ELF-1 (cell line): Measurements from ENCODE around the gene MMP17.

Experiments
- DNase-seq: peaks from one replicate; pipeline ENCODE4 v3.0.0-alpha.2; 2016; ENCODE audit warnings: low read depth, low spot score

Gene MMP17

DNA sequence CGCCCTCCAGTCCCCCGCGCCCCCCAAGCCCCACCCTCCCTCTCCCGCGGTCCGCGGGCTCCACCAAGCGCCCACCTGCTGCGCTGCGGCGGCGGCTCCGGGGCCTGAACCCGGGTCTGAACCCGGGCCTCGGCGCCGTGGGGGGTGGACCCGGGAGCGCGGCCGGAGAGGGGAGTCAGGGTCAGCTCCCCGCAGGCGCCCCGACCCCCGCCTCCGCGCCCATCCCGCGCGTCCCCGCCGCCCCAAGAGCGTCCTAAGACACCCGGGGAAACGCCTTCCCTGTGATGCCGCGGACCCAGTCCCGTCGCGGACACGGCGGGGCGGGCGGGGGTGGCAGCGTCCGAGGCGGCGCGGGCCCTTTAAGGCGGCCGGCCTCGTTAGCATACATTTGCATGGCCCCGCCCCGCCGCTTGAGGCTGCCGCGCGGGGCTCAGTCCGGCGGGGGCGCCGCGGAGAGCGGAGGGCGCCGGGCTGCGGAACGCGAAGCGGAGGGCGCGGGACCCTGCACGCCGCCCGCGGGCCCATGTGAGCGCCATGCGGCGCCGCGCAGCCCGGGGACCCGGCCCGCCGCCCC, at the start of gene MMP17:
MMP17 (plus strand) TSS at position 433 of the 574 bp plus-strand sequence; CDS start at position 535, 102 bp downstream.
- peak; percentile 64 for DNase-seq

DNA sequence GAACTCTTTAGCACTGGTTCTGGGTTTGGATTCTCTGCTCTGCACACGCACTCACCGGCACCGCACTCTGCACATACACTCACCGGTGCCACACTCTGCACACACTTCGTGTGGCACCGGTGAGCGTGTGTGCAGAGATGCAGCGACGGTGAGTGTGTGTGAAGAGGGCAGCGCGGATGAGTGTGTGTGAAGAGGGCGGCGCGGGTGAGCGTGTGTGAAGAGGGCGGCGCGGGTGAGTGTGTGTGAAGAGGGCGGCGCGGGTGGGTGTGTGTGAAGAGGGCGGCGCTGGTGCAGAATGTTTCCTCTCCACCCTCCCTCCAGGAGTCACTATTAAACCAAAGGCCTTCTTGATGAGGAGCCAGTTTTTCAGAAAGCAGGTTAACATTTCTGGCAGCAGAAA, 49.2 kb upstream of the MMP17 start:
- no peak for DNase-seq

GRCh38 chr12:131782061-131782460, 46.1 kb upstream of the MMP17 start:
- DNase-seq, result no peak

- DNase-seq, result peak; percentile 78
Measured at GRCh38 chr12:131783915-131784541, 44.2 kb upstream of the MMP17 start.

- DNase-seq, result no peak
Measured at GRCh38 chr12:131784909-131785762, 43.1 kb upstream of the MMP17 start.

DNA sequence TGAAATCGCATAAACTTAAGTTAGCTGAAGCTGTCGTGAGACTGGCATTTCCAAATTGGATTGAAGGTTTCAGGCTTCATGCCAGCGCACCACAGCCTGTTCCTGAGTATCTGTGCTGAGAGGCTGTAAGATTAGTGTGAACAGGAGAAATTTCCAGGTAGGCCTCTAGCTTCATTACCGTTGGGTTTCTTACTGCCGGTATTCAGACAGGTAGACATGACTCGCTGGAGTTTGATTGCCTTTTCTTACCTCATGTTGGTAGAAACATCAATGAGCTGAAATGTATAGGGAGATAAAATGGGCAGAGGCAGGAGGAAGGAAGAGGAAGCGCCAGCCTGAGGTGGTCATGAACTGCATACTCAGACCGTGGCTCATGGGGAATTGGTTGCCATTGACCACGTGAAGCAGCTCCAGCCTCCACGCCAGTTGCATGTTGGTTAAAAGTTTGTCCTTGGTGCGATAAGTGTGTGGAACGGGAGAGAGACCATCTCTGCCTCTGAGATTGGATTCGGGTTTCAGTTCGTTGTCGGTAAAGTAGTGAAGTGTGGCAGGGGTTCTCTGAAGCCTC, 42.3 kb upstream of the MMP17 start:
- DNase-seq, result no peak

GRCh38 chr12:131786331-131786730, 41.9 kb upstream of the MMP17 start:
- no peak for DNase-seq

DNA sequence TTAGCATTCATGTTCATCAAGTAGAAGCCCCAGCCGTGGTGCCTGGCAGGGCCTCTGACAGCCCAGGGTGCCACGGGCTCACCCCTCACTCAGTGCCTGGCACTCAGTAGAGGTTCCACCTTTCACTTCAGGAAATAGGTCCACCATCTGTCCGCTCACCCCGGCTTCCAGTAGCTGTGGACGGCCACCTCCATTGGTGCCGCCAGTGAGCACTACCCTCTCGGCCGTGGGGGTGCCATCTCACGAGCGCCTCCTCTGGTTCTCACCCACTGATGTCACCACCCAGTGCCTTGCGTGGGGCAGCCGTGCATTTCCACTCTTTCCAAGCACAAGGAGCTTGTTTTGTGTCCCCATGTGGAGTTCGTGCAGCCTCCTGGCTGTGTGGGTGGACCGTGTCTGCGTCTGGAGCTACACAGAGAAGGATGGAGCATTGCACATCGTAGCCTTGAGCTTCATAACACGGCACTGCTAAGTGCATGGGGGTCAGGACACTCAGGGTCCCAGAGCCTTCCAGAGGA, 41.0 kb upstream of the MMP17 start:
- DNase-seq, result no peak

DNA sequence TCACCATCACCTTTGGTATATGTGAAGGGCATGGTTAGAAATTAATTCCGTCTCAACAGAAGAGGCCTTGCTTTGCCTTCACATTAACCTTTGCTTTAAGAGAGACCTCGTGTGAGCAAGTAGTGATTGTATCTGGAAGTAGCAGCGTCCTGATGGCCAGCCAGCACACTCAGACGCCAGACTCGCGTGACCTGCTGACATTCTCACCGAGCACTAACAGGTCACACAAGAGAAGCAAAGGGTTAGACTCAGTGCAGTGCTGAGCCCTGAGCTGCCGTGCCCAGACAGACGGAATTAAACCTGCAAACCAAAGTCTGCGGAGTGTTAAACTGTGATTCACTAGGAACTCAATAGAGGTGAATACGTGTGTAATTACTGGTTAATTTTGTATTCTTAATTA, 40.1 kb upstream of the MMP17 start:
- no peak for DNase-seq

GRCh38 chr12:131789638-131790037, 38.6 kb upstream of the MMP17 start:
- DNase-seq, result no peak

DNA sequence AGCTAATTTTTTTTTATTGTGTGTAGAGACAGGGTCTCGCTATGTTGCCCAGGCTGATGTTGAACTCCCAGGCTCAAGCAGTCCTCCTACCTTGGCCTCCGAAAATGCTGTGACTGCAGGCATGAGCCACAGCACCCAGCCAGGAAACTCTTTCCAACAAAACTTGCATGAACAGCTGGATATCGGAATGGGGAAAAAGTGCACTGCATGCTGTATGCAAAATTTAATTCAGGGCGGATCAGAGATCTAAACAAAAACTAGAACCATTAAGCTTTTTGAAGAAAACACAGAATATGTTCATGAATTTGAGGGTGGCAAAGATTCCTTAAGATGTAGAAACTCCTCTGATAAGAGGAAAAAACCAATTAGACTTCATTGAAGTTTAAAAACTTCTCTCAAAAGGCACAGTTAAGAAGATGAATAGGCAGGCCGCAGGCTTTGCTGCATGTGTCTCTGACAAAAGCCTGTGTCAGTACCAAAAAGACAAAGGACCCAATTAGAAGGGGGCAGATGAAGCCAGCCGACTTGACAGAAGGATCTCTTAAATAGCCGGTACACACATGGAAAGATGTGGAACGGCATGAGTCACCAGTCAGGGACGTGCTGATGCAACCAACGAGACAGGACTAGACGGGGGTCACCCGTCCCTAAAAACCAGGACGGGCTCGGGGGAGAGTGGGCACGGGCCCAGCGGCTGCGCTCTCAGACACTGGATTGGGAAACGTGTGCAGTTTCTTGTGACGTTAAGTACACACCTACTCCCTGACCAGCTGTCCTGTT, 34.8 kb upstream of the MMP17 start:
- DNase-seq, result no peak

- no peak for DNase-seq
Measured at GRCh38 chr12:131794061-131794460, 34.1 kb upstream of the MMP17 start.

- no peak for DNase-seq
Measured at GRCh38 chr12:131794573-131794972, 33.6 kb upstream of the MMP17 start.

DNA sequence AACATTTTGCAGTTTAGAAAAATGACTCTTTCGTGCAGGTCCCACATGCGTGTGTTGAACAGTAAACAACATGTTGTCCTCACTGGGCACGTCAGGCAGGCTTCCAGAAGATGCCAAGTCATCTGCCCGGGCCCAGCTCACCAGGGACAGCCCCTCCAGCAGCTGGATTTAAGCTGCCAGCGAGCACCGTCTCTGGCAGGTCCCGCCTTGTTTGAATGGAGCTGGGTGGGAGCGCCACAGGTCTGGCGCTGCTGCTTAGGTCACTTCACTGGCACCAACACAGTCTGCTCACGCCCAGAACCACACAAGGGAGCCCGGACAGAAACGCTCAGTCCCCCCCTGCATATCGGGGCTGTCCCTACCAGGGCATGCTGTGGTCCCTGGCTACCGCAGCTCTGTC, 33.1 kb upstream of the MMP17 start:
- DNase-seq, result no peak

- peak; percentile 82 for DNase-seq
Measured at GRCh38 chr12:131795690-131796410, 32.3 kb upstream of the MMP17 start.

DNA sequence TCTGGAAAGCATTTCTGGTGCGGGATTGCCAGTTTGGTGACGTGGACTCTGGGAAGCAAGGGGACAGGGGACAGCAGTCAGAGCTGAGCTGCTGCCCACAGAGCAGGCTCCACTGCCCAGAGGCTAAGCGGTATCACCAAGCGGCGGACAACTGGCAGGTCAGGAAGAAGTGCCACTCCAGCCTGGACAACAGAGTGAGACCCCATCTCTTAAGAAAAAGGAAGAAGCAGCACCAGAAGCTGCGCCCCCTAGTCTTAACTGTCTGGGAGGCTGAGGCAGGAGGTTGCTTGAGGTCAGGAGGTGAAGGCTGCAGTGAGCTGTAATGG, 31.8 kb upstream of the MMP17 start:
- DNase-seq, result no peak

- DNase-seq, result no peak
Measured at GRCh38 chr12:131796754-131797587, 31.2 kb upstream of the MMP17 start.

DNA sequence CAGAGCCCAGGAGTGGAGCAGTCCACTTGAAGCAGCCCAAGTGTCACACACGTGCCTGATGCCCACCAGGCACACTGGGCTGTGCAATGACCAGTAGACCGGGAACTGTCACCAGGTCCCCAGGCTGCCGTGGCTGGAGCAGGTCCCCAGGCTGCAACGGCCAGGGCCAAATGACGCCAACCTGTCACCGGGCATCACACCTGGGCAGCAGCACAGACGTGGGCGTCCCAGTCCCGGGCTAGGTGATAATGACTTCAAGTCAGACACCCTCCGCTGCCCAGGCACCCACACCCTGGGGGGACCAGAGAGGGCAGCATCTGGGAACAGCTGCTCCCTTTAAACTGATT, 30.6 kb upstream of the MMP17 start:
- DNase-seq, result no peak

DNA sequence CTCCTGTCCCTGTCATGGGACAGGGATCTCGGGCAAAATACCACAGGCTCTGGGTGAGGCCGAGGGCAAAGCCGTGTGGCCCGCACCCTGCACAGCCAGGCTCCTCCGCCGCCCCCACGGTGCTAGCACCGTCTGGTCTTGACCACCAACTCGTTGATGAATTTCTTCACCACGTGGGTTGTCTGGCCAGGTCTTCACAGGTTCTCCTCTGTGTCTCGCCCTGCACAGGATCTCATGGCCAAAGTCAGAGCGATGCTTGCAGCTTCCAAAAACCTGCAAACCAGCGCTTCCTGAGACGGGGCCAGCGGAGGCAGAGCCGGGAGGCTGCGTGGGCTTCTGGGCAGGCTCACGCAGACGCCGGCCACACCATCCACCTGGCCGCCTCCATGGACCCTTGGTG, 29.0 kb upstream of the MMP17 start:
- no peak for DNase-seq
